C4-2B (cell line): Measurements from ENCODE around the gene ZP3.
"Not testable (repeated sequence)": the region's sequence is repeated elsewhere in the genome, so short reads cannot be mapped to it uniquely, and the experiment has no call there.

Experiments used
- CTCF ChIP-seq: fragments of 450-650 bp; conservative IDR thresholded peaks from 2 replicates; pipeline ENCODE4 v1.5.1; 2017; ENCODE audit warnings: mild to moderate bottlenecking
- ZFX ChIP-seq: fragments of 450-650 bp; IDR thresholded peaks from 2 replicates; pipeline ENCODE4 v1.6.1; 2017

DNA sequence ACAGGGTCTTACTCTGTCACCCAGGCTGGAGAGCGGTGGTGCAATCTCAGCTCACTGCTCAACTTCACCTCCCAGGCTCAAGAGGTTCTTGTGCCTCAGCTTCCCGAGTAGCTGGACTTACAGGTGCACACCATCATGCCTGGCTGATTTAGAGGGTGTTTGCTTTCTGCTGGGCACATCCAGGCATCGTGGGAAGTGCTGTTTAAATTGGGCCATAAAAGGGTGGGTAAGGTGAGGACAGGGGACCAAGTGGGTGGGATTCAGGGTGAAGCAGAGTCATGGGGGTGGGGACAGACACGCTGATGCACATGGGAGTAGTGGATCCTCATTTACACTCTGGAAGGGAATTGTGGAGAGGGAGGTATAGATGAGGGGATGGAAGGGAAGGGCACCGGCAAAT lies 40.2 kb downstream of the ZP3 start:
- not testable (repeated sequence) for TF ChIP-seq CTCF, ZFX
